Measurements from ENCODE around the gene BRD7.

Gene BRD7

GRCh38 chr16:50286681-50287080, 82.1 kb downstream of the BRD7 start:
- DNase-seq, result no peak

GRCh38 chr16:50285406-50286003, 83.3 kb downstream of the BRD7 start:
- no peak for DNase-seq

- no peak for DNase-seq
Observed at GRCh38 chr16:50284131-50284911, 84.5 kb downstream of the BRD7 start.

DNA sequence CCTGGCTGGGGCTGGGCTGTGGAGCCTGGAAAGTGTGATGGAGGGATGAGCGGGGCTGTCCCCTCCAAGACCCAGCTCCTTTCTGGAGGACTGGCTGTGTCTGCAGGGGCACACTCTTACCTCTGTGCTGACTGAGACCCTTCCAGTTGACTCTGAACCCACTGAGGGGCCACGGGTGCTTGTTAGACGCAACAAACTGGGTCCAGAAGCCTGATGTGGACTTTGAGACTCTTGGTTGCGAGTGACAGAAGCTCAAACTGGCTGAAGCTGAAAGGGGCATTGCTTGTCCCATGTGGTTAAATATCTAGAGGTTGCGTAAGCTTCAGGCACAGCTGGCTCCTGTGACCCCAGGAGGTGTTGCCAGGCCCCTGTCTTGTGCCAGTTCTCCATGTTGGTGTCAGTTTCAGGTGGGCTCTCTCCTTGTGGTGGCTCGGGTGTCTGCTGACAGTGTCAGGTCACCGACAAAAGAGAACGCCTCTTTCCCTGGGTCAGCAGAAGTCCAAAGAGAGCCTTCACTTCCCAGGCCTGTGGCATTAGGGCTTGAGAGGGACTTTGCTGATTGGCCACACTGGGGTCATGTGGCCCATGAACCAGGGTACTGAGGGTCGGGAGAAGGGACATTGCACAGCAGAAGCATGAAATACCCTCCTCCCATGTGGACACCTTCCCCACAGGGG, 85.7 kb downstream of the BRD7 start:
- no peak for DNase-seq

- peak; percentile 71 to 87 for DNase-seq
Observed at GRCh38 chr16:50282010-50282538, 86.7 kb downstream of the BRD7 start.

- DNase-seq, result no peak
Observed at GRCh38 chr16:50281391-50282009, 87.3 kb downstream of the BRD7 start.

GRCh38 chr16:50280932-50281331, 87.9 kb downstream of the BRD7 start:
- DNase-seq, result no peak

DNA sequence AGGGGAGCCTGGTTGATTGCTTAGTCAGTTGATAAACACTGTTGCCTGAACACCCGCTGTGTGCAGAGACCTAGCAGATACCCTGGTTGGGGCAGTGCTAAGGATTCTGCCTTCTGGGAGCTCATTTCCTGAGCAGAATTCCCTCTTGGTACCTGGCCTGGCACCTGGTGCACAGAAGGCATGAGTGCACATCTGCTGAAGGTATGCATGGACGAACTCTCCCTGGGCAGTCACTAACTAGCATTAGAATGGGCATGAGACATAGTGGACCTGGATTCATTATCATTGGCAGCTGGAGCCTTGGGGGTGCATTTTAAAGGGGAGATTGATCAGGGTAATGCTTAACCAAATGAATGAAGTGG, 89.3 kb downstream of the BRD7 start:
- no peak for DNase-seq

- no peak for DNase-seq
Observed at GRCh38 chr16:50278251-50278650, 90.5 kb downstream of the BRD7 start.

- DNase-seq, result no peak
Observed at GRCh38 chr16:50276801-50277555, 91.8 kb downstream of the BRD7 start.

DNA sequence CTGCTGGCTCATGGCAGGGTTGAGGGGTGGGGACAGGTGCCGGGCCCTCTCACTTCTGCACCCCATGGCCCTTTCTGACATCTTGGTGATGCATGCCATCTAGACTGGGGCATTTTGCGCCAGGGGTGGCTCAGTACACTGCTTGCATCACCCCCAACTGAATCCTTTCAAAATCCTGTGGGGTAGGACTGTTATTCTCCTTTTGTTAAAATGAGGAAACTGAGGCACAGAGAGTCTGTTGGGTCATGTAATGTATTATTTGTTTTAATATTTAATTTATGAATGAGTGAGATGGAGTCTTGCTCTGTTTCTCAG, 92.5 kb downstream of the BRD7 start:
- no peak for DNase-seq

- no peak for DNase-seq
Observed at GRCh38 chr16:50275428-50276325, 93.1 kb downstream of the BRD7 start.

- no peak for DNase-seq
Observed at GRCh38 chr16:50275098-50275415, 93.7 kb downstream of the BRD7 start.

- peak; percentile 64 to 65 for DNase-seq
Observed at GRCh38 chr16:50274326-50275097, 94.3 kb downstream of the BRD7 start.

- peak; percentile 44 to 71 for DNase-seq
Observed at GRCh38 chr16:50273888-50274325, 94.9 kb downstream of the BRD7 start.

GRCh38 chr16:50273382-50273690, 95.5 kb downstream of the BRD7 start:
- DNase-seq, result no peak

GRCh38 chr16:50272687-50273381, 96.0 kb downstream of the BRD7 start:
- no peak for DNase-seq

DNA sequence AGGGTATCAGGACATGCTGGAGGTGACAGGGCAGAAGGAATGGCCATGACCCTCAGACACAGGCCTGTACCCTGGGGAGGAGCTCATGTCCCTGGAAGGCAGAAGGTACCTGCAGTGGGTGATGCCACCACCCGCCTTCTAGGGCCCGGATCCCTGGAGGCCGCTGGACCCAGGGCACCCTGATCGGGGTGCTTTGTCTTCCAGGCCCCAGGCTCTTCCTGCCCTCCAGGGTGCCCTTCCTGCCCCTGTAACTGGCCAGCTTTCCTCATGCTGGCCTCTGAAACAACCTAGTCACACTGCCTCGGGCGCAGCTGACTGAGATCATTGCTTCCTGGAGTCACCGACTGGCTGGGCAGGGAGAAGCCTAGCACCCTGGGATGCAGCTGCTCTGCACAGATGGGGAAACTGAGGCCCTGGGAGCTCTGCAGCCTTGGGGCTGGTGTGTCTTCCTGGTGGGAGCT, 96.6 kb downstream of the BRD7 start:
- DNase-seq, result no peak

GRCh38 chr16:50271148-50272041, 97.4 kb downstream of the BRD7 start:
- no peak for DNase-seq
